Body of pancreas (tissue), 4 donors: ENCODE measurements around the gene RALGPS2. TPM values are rescaled to one million over a fixed set of nuclear protein-coding genes. Genes with fewer than 3 reads are reported as not detected.

Source experiments
- ATAC-seq: fragments of 150-250 bp; one replicate; pipeline ENCODE4 v1.9.1; 2016
- DNase-seq, 4 donors: peaks; one replicate each; pipeline ENCODE4 v3.0.0-alpha.2; 2019
- H3K27ac ChIP-seq, 4 donors: fragments of 200-600 bp; sonication (generic); 1 replicate in 3 of 4; 2 replicates in 1 of 4; pipeline versions ENCODE4 v1.5.1 to v1.6.1; 2016 to 2019; ENCODE audit warnings: mild to moderate bottlenecking in 1 of 4, mixed read lengths in 1 of 4, moderate library complexity in 1 of 4
- H3K27me3 ChIP-seq, 2 donors: fragments of 200-600 bp; sonication (generic); one replicate each; pipeline ENCODE4 v1.6.0; 2016; ENCODE audit warnings: mild to moderate bottlenecking in 1 of 2
- H3K36me3 ChIP-seq, 2 donors: fragments of 200-600 bp; sonication (generic); replicated peaks in 1 of 2; 2 replicates each; pipeline ENCODE4 v1.5.1; 2016; ENCODE audit warnings: low read depth in 2 of 2; ENCODE audit not compliant: insufficient read depth in 1 of 2
- H3K4me1 ChIP-seq: fragments of 200-600 bp; sonication (generic); one replicate; pipeline ENCODE4 v1.6.0; 2016
- H3K4me3 ChIP-seq, 2 donors: fragments of 200-600 bp; sonication (generic); 1 replicate in 1 of 2; 2 replicates in 1 of 2; pipeline ENCODE4 v1.5.1; 2016 to 2019
- H3K9me3 ChIP-seq, 3 donors: fragments of 200-600 bp; sonication (generic); 1 replicate in 2 of 3; 2 replicates in 1 of 3; pipeline ENCODE4 v1.5.1; 2016
- POLR2A ChIP-seq, 3 donors: fragments of 450-650 bp; IDR thresholded peaks; one replicate each; pipeline ENCODE4 v1.6.1; 2016; ENCODE audit warnings: antibody characterized with exemption in 3 of 3, mild to moderate bottlenecking in 2 of 3
- WGBS, 2 donors: methylation state at CpG; one replicate each; pipeline ENCODE4 v1.1.5; 2017; 5-methylcytosine and 5-hydroxymethylcytosine counted together
- intact Hi-C: fragments of 100-400 bp; cut with DNase I; formaldehyde crosslinking; loops from one replicate; pipeline ENCODE4 v1.15.1; 2023
- total RNA-seq, 2 donors: library from RNA; depleted of rRNA; stranded (reverse); fragments of >200 nt; gene quantifications; one replicate each; pipeline ENCODE4 v1.1.0, GENCODE V29; 2016
- TF ChIP-seq, protein P1 (sequence below), 7 experiments: fragments of 450-650 bp in 4 of 7; fragments of 200-600 bp in 3 of 7; sonication (generic) in 3 of 7; IDR thresholded peaks; one replicate each; pipeline ENCODE4 v1.5.1; 2016 to 2019; ENCODE audit warnings: antibody characterized with exemption in 7 of 7

RALGPS2 gene
- total RNA-seq, 2 donors from 2014 or later, result 9.1 to 10.9 TPM

DNA sequence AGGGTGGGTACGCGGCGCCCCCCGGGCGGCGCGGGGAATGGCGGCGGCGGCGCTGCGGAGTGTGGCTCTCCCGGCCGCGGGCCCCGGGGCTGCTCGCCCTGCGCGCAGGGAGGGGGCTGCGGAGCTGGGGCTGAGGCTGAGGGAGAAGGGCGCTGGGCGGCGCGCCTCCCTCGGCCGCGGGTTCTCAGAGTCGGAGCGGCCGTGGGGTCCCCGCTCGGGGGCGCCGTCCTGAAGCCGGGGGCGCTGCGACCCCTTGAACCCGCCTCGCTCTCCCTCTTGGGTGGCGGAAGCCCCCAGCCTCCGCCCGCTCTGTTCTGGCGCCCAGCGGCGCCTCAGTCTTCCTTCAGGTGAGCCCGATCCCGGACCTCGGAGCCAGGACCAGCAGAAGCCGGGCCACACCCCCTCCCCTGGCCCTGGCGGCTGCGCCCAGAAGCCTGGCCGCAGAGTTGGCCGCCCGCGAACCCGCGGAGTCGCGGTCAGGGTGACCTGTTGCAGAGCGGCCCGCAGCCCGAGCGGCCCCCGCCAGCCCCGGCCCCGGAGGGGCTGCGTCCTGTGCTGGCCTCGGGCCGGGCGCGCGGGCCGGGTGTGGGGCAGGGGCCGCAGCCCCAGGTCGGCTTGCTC lies 532 bp downstream of the RALGPS2 start:
- TF ChIP-seq, protein P1, sequence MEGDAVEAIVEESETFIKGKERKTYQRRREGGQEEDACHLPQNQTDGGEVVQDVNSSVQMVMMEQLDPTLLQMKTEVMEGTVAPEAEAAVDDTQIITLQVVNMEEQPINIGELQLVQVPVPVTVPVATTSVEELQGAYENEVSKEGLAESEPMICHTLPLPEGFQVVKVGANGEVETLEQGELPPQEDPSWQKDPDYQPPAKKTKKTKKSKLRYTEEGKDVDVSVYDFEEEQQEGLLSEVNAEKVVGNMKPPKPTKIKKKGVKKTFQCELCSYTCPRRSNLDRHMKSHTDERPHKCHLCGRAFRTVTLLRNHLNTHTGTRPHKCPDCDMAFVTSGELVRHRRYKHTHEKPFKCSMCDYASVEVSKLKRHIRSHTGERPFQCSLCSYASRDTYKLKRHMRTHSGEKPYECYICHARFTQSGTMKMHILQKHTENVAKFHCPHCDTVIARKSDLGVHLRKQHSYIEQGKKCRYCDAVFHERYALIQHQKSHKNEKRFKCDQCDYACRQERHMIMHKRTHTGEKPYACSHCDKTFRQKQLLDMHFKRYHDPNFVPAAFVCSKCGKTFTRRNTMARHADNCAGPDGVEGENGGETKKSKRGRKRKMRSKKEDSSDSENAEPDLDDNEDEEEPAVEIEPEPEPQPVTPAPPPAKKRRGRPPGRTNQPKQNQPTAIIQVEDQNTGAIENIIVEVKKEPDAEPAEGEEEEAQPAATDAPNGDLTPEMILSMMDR (IDR thresholded peaks at IDR 0.05), result no peak
- TF ChIP-seq POLR2A (IDR thresholded peaks at IDR 0.05), result no peak
- Histone ChIP-seq H3K27me3 (no peaks in the 10 kb centered on the region), H3K36me3 (no peaks in the 10 kb centered on the region), H3K9me3 (no peaks in the 10 kb centered on the region), H3K4me3 (peak overlapping the region; percentile 60 to 96), H3K4me1 (peaks cover 16% of the 10 kb centered on the region), H3K27ac (peak overlapping the region; percentile 77 to 99 (median 96))
- ATAC-seq (peak; percentile 48), DNase-seq (peak; percentile 59 to 75 (median 60))
- WGBS, 2 donors, result 0% methylated on average over 1 to 45 of the region's 75 CpGs
- intact Hi-C loops, result no loop called here

DNA sequence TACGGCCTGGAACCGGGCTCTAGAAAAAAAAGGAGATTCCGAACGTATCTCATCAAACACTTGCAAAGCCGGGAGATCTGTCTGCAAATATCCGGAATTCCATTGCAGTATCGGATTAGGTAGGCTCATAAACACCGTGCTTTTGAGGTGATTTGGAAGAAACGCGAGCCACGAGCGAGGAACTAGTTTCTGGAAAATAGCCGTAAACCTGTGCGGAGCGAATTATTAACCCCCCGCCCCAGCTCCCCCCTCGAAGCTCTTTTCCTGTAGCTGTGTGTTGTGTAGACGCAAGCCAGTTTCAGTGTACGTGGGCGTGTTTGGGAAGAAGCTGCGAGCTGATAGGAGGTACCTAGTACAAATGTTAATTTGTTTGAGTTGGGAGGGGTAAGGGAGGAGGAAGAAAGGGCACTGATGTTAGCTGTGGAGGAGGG lies 1.1 kb downstream of the RALGPS2 start:
- ATAC-seq (peak; percentile 89), DNase-seq (peak; percentile 84 to 95 (median 88))
- peaks cover 16% of the 10 kb centered on the region for H3K4me1 ChIP-seq
- H3K36me3 ChIP-seq, result no peaks in the 10 kb centered on the region
- peak overlapping the region in 1 of 2 donors; percentile 96 for H3K4me3 ChIP-seq
- WGBS, 2 donors, result 1% methylated on average over 21 of the region's 21 CpGs
- TF ChIP-seq, protein P1 (IDR thresholded peaks at IDR 0.05), result no peak
- TF ChIP-seq POLR2A (IDR thresholded peaks at IDR 0.05), result peak in 2 of 3 donors; percentile 60 to 66
- H3K27ac ChIP-seq, result peak overlapping the region; percentile 77 to 99 (median 96)
- H3K9me3 ChIP-seq, result no peaks in the 10 kb centered on the region
- H3K27me3 ChIP-seq, result no peaks in the 10 kb centered on the region
- intact Hi-C loops, result no loop called here

DNA sequence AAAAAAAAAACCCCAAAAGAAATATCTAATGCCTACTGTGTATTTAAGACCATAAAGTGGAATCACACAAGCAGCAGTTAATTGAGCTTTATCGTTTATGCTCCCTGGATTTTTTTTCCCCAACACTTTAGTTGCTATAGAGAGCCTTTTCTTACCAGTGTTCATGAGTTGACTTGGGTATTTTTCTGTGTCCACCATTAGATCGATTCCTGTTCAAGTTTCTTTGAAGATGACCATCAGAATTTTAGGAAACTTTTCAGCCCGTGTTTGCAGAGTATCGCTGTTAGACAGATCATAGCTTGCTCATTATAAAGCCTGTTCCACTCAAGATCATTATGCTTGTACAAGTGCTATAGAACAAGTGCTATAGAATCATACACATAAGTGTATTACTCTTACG lies 1.5 kb downstream of the RALGPS2 start:
- H3K4me3 ChIP-seq, result no peak overlapping the region
- ATAC-seq (no peak), DNase-seq (no peak)
- H3K36me3 ChIP-seq, result no peaks in the 10 kb centered on the region
- peaks cover 16% of the 10 kb centered on the region for H3K4me1 ChIP-seq
- intact Hi-C loops, result no loop called here
- peak overlapping the region; percentile 42 to 99 (median 96) for H3K27ac ChIP-seq
- H3K9me3 ChIP-seq, result no peaks in the 10 kb centered on the region
- WGBS, 2 donors, result 1 to 6% methylated on average over 5 of the region's 5 CpGs
- TF ChIP-seq, protein P1 (IDR thresholded peaks at IDR 0.05), result no peak
- H3K27me3 ChIP-seq, result no peaks in the 10 kb centered on the region

DNA sequence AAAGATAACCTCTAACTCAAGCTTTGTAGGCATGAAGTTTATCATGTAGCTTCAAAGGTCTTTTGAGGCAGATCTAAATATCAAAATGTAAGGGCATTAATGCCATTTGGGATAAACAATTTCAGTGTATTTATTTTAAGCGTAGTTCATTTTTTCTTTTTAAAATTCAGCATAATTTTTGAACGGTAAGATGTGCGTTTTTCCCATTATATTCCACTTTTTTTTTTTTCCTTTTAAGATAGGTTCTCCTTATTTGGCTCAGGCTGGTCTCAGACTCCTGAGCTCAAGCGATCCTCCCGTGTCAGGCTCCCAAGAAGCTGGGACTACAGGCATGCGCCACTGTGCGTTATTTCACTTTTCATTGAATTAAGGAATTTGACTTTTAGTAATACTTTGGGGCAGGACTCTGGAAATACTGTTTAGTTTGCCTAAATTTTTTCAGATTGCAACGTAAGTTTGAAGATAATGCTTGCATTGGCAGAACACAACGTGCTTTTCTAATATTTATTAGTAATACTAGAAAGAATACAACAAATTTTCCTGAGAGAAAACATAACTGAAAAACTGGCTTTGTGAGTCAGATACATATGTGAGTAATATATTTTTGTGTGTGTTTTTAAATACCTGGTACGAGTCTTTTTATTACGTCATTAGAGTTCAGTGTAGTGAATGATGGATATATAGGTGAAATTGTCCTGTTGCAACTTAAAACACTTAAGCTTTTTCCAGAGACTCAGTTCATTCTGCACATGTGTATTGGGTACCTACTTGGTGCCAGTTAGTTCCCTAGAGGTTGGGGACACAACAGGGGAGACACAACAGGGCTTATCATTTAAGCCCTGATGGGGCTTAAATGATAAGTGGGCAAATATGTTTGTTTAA lies 2.2 kb downstream of the RALGPS2 start:
- ATAC-seq, result no peak
- Histone ChIP-seq H3K9me3 (no peaks in the 10 kb centered on the region), H3K27ac (peak overlapping the region in 3 of 4 donors; percentile 95 to 99 (median 98)), H3K4me1 (peaks cover 16% of the 10 kb centered on the region), H3K27me3 (no peaks in the 10 kb centered on the region), H3K4me3 (no peak overlapping the region), H3K36me3 (no peaks in the 10 kb centered on the region)
- intact Hi-C loops, result no loop called here
- 16 to 17% methylated on average over 11 of the region's 11 CpGs for WGBS, 2 donors
- peak in 2 of 4 donors; percentile 14 to 33 for DNase-seq
- TF ChIP-seq POLR2A (IDR thresholded peaks at IDR 0.05), result no peak
- TF ChIP-seq, protein P1 (IDR thresholded peaks at IDR 0.05), result no peak
